MM.1S (cell line): ENCODE results near the gene ST3GAL3.

Experiments used
- CTCF ChIP-seq: fragments of 300-600 bp; sonication (generic); IDR thresholded peaks from 2 replicates; pipeline ENCODE4 v1.5.1; 2016; ENCODE audit warnings: antibody characterized with exemption, low read length, mixed read lengths
- EZH2 ChIP-seq: fragments of 300-600 bp; sonication (generic); optimal IDR thresholded peaks from 2 replicates; pipeline ENCODE3; 2017; ENCODE audit warnings: low read depth, mild to moderate bottlenecking, antibody characterized with exemption, low read length, mixed read lengths

DNA sequence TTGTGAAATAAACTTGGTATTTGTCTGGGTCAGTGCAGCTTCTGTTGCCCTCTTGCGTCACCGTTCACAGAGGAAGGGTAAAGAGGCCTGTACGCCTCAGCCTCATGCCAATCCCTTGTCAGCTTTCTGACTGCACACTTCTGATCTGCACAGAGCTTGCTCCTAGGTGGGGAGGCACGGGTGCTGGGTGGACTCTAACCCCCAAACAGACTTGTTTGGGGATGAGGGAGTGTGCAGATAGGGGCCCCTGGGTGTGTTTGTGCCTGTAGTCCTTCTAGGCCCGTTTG, 270.9 kb downstream of the ST3GAL3 start:
- TF ChIP-seq CTCF (no peak), EZH2 (no peak)
